Ramos (cell line): ENCODE measurements around the gene CTNNA2.

ENCODE experiments used
- in situ Hi-C: fragments of 300-500 bp; cut with MboI; formaldehyde crosslinking; loops from one replicate; pipeline ENCODE4 v1.14.3; 2022; ENCODE audit warnings: low sequenced_read_pairs; ENCODE audit not compliant: unreplicated experiment

The CTNNA2 gene

DNA sequence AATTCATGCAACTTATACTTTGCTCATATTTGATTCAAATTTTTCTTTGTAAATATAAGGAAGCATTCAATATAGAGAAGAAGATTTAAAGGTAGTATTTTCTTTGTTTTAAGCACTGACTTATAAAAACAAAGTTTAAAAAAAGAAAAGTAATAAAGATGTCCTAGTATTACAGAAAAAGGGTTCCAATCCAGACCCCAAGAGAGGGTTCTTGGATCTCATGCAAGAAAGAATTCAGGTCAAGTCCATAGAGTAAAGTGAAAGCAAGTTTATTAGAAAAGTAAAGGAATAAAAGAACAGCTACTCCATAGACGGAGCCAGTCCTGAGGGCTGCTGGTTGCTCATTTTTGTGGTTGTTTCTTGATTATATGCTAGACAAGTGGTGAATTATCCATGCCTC lies 267.9 kb downstream of the CTNNA2 start:
- in situ Hi-C loops, result no loop called here

DNA sequence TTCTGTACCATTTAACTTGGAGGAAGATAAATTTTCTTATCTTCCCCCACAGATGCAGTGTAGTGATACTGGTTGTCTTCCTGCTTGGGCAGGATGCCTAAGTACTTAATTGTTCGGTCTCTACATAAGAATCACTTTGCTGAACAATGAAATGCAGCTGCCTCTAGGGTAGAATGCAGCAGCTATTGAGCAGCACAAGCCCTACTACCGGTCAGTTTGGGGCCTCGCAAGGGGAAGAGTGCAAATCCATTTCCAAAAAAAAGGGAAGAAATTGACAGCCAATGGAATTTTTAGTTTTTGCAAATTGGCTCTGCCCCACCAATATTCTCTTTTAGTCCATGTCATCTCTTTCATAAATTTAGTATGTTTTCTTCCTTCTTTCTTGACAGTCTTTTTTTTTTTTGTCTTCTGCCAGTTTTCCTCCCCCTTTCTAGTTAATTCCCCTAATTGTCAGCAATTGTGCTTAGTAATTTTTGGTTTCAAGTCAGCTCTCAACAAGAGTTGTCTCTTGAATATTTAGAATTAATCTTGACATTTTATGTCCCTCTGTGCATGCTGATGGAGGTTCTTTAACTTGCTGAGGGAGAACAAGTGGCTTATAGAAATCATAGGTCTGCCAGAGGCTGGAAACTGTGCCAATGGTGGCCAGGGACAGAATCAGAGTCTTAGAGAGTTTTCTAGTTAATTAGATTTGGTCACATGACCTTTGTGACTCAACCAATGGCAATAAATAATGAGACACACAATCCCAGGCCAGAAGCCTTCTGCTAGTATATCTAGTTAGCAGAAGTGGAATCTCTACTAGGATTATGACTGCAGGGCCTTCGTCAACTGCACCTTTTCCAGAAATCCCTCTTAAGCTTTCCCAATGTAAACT lies 270.0 kb downstream of the CTNNA2 start:
- in situ Hi-C loops, result no loop called here

DNA sequence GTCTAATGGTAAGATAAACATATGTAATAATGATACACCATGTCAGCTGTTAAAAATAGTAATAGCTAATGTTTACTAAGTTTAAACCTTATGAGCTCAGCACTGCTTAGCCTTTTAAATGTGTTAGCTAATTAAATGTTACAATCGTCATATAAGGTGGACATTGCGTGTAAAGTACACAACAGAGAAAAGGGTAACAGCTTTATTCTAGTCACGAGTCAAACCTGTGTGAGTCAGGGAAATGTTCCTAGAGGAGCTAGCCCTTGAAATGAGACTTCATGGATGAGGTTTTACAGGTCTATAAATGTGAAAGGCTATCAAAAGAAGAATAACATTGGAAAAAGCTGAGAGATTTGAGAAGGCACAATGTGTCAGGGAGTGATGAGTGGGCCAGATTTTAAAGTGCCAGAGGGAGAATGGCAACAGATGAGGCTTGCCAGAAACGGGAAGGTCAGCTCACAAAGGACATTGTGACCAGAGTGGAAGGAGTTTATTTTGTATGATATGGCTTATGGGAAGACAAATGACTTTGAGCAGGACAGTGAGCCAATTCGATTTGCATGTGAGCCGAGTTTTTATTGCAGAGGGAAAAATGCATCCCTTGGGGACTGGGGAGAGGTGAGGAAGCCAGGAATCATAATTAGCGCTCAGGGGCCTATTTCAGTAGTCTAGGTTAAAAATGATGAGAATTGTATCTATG lies 276.3 kb downstream of the CTNNA2 start:
- in situ Hi-C loops, result no loop called here

DNA sequence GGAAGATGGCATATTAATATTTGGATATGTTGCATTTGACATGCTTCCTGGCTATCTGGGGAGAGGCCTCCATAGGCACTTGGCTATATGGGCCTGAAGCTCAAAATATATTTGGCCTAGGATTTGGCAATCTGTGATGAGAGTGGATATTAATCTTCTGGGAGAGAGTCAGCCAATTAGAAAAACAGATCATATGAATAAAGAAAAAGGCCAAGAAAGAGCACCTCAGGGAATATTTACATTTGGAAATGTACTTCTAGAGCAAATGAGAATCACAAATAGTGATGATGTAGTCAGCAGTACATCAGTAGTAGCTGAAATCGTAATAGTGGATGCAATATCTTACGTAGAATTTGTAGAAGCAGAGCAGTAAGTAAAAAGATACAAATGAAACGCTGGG lies 277.0 kb downstream of the CTNNA2 start:
- in situ Hi-C loops, result no loop called here

DNA sequence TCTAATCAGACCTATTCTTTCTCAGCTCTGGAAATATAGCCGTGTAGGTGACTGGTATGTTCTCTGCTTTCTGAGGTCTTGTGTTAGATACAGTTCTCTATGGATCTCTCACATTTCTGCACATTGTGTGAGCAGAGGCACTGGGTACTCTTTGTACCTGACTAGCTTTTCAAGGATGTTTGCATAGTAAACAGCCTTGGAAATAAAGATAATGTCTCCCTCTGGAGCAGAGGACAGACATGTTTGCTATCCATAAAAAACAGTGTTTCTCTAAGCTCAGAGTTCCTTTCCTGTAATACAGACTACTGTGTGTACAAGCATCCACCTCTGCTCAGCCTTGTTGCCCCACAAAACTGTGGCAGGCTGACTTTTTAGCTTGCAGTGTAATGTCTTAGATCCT lies 279.2 kb downstream of the CTNNA2 start:
- in situ Hi-C loops, result no loop called here

DNA sequence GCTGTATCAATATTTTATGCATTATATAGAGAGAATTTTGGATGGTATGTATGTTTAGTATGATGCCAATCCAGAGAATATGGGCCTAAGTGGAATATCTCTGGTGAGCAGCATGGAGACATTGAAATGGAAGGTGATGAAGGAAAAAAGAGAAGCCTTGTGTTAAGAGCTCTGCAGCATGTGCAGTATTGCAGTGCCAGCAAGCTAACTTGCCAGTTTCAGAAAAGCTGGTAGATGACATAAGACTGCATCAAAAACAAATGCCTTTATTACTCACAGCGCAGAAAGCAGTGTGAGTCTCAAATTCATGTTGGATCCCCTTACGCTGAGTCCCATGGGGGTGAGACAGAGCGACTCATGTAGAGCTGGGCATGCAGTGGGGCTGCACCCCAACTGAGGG lies 280.2 kb downstream of the CTNNA2 start:
- in situ Hi-C loops, result no loop called here

DNA sequence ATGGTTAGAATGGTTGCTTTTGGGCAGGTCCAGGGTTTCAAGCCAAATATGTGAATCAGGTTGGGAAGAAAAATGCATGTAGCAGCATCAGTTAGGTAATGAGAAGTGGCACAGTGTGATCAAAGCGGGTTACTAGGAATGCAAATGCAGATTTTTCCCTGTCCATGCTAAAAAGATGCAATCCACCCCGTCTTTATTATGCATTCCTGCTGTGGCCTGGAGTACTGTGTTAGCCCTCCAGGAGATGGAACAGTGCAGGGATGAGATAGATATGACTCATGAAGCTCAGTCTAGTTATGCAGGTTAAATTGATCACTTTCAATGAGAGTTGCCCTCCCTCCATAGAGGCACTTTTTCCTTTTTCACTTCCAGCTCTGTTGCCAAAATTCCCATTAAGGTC lies 283.8 kb downstream of the CTNNA2 start:
- in situ Hi-C loops, result no loop called here

DNA sequence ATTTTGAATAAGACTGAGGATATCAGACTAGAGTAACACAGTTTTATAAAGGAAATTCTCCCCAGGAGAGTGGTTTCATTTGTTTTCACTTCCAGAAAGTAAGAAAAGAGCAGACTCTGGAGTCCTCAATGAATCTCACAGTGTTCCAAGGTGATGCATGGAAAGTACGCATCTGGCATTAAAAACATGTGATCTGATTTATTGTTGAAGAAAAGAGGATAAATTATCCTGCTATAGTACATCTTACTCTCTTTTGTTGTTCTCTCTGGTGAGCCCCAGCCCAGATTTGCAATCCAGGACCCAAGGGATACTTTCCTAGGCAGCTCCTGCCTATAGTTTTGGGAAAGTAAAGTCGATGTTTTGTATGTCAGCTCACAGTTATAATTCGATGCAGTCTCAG lies 285.9 kb downstream of the CTNNA2 start:
- in situ Hi-C loops, result no loop called here

DNA sequence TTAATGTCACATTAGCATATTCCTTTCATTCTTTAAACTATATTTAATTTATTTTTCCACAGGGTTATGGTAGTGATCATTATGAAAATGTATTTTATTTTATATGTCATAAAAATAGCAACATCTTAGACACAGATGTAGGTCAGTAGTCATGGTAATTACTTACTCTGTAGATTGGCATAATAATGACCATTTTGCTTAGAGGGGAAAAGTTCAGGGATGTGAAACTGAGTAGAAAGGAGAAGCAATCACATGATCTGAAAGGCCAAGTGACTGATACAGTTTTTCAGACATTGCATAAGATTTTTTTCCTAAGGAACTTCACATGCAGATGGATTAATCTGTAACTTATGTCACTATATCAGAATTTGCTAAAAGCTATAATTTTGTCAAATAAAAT lies 286.9 kb downstream of the CTNNA2 start:
- in situ Hi-C loops, result no loop called here

DNA sequence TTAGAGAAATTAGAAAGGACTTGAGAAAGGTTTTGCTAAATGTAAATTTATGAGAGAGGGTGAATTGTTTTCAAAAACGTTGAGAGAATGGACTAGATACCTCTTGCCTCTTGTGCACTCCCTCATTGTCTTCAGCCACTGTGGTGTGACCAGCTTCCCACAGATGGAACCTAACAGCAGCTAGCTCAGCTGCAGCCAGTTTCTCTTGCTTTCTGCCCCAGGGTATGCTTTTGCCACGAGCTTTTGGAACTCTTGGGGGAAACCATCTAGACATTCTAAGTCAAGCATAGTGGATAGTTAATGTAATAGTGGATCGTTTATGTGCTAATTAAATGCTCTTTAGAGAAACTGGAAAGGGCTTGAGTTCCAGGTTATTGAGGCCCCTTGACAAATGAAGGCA lies 288.2 kb downstream of the CTNNA2 start:
- in situ Hi-C loops, result no loop called here

DNA sequence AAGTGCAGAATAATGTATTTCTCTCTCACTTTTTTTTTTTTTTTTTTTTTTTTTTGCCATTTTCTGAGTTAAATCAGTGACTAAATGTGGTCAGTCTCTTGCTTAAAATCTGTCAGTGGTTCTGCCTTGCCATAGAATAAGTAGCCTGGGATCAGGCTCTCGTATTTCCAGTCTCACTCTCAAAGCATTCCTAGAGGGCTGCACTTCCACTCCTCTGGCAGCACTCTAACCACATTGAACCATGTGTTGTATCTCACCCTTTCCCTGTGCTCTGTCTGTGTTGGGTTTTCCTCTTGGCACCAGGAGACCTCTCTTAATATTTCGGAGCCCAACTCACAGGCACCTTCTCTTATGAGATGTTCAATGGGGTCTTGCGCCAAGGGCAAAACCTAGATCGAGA lies 304.4 kb downstream of the CTNNA2 start:
- in situ Hi-C loops, result no loop called here

DNA sequence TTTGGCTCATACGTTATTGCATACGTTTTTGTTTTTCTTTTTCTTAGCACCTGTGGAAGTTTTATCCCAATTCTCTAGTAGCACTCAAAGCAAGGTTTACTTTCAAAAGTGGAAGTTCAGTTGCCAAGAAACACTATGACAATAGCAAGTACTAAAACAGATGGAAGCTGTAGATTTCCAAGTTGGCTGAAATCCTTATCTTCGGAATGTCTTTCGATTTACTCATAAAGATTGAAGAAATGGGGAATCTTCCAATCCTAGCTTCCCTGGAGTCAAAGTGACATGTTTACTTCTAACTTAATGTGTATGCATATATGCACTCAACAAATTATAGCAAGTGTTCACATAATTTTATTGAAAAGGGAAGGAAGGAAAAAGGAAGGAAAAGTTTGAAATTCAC lies 307.4 kb downstream of the CTNNA2 start:
- in situ Hi-C loops, result no loop called here

DNA sequence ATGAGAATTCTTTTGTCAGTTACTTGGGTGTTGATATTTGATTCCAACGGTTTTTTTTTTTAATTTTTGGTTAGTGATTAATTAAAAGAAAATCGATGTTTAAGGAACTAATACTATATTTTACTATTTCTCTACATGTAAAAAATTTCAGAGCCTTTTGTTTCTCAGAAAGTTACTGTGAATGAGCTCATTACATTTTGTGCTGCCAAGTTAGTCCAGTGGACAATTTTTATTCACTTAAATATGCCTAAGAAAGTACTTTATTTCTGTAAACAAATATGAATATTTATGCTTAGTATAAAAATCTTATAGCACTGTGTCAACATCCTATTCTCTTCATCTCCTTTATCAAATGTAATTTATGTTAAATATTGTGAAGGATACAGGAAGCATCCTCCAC lies 309.3 kb downstream of the CTNNA2 start:
- in situ Hi-C loops, result no loop called here

DNA sequence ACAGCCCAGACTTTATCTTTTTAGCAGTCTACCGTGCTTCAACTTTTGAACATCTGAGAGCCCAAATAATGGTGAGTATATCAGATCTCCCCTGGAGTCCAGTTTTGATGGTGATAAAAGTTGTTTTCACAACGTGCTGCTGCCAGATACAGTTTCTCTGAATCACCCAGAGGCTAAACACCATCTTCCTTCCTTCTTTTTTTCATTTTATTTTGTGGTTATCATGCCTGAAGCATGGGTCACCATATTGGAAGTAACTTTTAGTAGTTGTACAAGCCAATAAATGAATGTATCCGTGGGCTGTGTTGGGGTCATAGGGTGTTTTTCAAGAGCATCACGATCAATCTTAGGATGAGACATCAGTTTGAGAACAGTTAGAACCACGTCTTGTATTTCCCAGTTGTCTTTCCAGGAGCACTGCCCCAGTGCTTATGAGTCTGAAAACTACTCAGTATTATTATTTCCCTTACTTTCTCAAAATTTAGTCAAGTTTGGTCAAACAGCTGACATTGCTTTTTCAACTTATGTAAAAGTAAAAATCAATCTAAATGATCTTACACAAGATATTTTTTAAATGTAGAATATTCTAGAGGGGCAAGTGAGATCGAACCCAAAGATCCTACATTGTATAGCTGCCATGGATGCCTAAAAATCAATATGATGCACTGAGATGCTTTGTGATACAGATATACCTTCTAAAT lies 311.4 kb downstream of the CTNNA2 start:
- in situ Hi-C loops, result no loop called here

DNA sequence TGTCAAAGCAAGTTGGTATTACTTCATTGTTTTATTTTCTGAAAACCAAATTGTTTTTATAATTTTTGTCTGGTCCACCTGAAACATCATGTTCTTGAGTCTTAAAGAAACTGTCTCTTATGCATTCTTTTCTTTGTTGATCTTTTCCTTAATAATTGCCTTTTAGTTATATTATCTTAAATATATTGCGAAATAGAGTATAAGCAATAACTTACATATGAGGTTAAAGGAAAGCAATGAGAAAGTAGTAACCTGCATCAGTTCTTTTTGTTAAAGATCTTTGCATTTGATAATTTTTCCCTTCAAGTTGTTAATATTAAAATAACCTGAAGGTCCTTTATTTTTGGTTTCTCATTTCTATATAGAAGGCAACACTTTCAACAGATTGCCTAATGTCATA lies 315.0 kb downstream of the CTNNA2 start:
- in situ Hi-C loops, result no loop called here

DNA sequence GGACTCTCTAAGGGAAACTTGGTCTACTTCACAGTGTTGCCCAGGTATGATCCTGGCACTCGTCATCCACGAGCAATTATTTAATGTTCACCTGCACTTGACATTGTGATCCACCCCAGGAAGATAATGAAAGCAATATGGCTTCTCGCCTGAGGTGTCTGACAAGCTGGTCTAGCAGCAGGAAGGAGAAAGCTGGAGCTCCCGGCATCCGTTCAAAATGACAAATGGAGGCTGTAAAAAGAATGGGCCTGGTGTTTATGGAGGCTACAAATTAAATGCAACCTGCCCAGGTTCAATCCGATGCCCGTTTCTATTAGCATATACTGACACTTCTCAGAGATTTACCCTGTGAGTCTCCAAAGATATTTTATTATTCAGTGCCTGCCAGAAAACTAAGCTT lies 317.6 kb downstream of the CTNNA2 start:
- in situ Hi-C loops, result no loop called here

DNA sequence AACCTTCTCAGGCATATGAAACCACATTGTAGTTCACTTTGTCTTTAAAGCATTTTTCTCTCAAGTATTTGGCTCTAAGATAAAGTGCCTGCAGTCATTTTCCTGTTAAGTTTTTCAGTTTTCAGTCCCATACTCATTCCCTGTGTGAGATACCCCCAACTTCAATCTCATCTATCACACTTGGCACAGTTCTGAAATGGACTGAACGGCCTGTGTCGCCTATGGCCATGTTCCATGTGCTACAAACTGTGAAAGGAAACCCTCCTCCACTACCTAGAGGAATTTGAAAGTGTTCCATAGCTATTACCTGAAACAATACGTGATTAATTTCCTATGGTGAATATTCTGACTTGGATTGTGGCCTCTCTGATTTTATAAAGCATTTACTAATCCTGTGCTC lies 319.1 kb downstream of the CTNNA2 start:
- in situ Hi-C loops, result no loop called here

DNA sequence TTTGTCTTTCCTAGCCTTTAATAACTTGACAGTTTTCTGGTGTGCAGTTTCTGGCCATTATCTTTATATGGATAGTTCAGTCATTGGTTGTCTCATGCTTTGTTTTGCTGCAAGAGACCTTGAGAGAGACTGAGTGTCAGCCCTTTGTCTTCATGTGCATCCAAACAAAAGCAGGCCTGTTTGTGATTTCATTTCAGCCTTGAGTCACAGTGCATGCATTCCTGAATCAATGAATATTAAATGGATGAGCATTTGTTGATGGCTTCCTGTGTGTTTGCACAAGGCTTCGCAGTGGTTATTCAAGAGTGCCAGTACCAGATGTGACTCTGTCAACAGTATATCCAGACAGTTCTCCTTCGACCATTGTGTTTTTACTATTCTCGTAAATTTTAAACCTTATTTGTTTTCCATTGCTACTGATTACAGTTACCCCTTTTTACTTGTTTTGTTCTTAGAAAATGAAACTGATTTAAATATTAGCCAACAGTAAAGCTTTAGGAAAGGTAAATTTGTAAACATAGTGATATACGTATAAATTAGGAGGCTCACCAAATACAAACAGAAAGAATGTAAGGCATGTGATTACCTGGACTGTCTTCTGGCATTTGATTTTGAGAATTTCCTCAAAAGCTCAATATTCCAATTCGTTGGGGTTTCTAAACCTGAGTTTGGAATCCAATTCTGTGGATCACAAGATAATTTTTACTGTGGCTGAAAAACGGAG lies 319.8 kb downstream of the CTNNA2 start:
- in situ Hi-C loops, result no loop called here

DNA sequence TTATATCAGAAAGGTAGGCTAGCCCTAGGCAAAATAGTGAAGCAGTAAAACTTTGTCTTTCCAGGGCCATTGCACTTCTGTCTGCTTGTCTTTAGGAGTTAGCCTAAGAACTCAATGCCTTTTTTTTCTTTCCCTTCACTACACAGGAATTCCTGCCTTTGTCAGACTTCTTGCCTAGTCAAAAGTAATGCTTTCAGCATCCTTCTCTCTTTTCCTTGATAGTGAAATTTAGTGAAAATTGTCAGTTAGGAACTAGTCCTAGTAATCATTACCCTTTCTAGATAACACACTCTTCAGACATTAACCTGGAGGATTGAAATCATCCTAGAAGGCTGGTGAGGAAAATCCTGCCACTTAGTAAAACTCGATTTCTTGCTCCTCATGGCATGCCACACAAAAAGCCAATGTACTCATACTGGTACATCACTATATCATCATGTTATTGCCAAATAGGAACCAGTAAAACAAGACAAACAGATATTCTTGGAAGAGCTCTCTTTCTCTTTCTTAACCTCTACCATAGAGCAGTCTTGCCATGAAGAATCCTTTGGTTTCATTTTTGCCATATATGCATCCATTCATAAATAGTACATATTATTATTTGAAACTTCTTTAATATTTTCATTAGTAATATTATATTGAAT lies 320.5 kb downstream of the CTNNA2 start:
- in situ Hi-C loops, result no loop called here

DNA sequence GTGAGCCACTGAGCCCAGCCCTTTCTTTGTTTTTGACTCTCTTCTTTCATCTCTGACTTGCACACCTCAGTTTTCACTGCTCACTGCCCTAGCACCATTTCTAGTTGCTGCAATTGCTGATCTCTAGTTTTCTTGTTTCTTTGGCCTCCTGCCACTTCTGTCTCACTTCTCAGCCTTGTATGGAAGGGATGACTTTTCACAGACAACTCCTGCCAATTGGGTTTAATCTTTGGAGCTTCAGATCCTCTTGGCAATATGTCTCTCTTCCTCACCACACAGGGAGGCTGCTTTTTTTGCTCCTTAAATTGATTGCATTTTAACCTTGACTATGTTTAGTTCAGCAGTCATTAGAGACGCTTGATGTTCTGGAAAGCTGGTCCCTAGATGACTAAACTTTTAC lies 323.1 kb downstream of the CTNNA2 start:
- in situ Hi-C loops, result no loop called here
